HepG2 (cell line): Measurements from ENCODE around the gene MPP3. TPM values are rescaled to one million over a fixed set of nuclear protein-coding genes. Genes with fewer than 3 reads are reported as not detected.
A peak's percentile ranks its signal among the peaks of the same experiment; 100 is the strongest.

Source experiments
- ARNT2 ChIP-seq: sonication (generic); formaldehyde crosslinking; IDR thresholded peaks from 2 replicates; pipeline ENCODE4 v1.8.0; 2022; ENCODE audit warnings: mild to moderate bottlenecking, low read depth, missing genetic modification reagents, moderate library complexity
- ATF6 ChIP-seq: sonication (generic); formaldehyde crosslinking; conservative IDR thresholded peaks from 2 replicates; pipeline ENCODE4 v1.4.0; 2020; ENCODE audit warnings: missing genetic modification reagents
- ATM ChIP-seq: fragments of 450-650 bp; IDR thresholded peaks from 2 replicates; pipeline ENCODE4 v1.7.1; 2017; ENCODE audit warnings: mild to moderate bottlenecking, borderline replicate concordance
- DNMT1 ChIP-seq: sonication (generic); formaldehyde crosslinking; IDR thresholded peaks from 2 replicates; pipeline ENCODE4 v1.5.1; 2020; ENCODE audit warnings: mild to moderate bottlenecking, missing genetic modification reagents
- DNMT3B ChIP-seq: conservative IDR thresholded peaks from 2 replicates; pipeline ENCODE4 v1.6.1; 2016; ENCODE audit warnings: missing biosample characterization, control low read depth
- GABPA ChIP-seq, 2 experiments: IDR thresholded peaks; 2 replicates each; pipeline ENCODE4 v1.6.1; 2011 to 2016; ENCODE audit warnings: low read depth in 2 of 2, low read length in 1 of 2, missing biosample characterization in 1 of 2, missing genetic modification characterization in 1 of 2
- GFI1 ChIP-seq: sonication (generic); formaldehyde crosslinking; IDR thresholded peaks from 2 replicates; pipeline ENCODE4 v1.5.0; 2020; ENCODE audit warnings: missing genetic modification reagents, mild to moderate bottlenecking, borderline replicate concordance
- HNRNPH1 ChIP-seq: fragments of 200-400 bp; formaldehyde crosslinking; optimal IDR thresholded peaks from 2 replicates; pipeline ENCODE3; 2017; ENCODE audit warnings: mild to moderate bottlenecking, low read depth, low read length
- IRF2 ChIP-seq: IDR thresholded peaks from 2 replicates; pipeline ENCODE4 v1.6.1; 2018; ENCODE audit warnings: missing genetic modification reagents, missing compliant biosample characterization
- PAF1 ChIP-seq: IDR thresholded peaks from 2 replicates; pipeline ENCODE4 v1.6.1; 2016; ENCODE audit warnings: missing genetic modification reagents, missing compliant biosample characterization
- PHF8 ChIP-seq: sonication (generic); formaldehyde crosslinking; IDR thresholded peaks from 2 replicates; pipeline ENCODE4 v1.5.0; 2020; ENCODE audit warnings: missing genetic modification reagents
- SALL2 ChIP-seq: sonication (generic); formaldehyde crosslinking; IDR thresholded peaks from 2 replicates; pipeline ENCODE4 v1.8.1; 2023; ENCODE audit warnings: mild to moderate bottlenecking, missing genetic modification reagents, inconsistent platforms
- SRY ChIP-seq: sonication (generic); formaldehyde crosslinking; IDR thresholded peaks from 2 replicates; pipeline ENCODE4 v1.8.0; 2022; ENCODE audit warnings: mild to moderate bottlenecking, missing genetic modification reagents
- TAF1 ChIP-seq: sonication (generic); formaldehyde crosslinking; IDR thresholded peaks from 2 replicates; pipeline ENCODE4 v1.4.0; 2020; ENCODE audit warnings: missing genetic modification reagents
- ZNF343 ChIP-seq: sonication (generic); formaldehyde crosslinking; IDR thresholded peaks from 2 replicates; pipeline ENCODE4 v1.4.0; 2020; ENCODE audit warnings: mild to moderate bottlenecking, missing genetic modification reagents
- ZNF547 ChIP-seq: sonication (generic); formaldehyde crosslinking; IDR thresholded peaks from 2 replicates; pipeline ENCODE4 v1.5.1; 2020; ENCODE audit warnings: mild to moderate bottlenecking, missing genetic modification reagents
- ZNF703 ChIP-seq: sonication (generic); formaldehyde crosslinking; IDR thresholded peaks from 2 replicates; pipeline ENCODE4 v1.5.1; 2020; ENCODE audit warnings: missing genetic modification reagents, mild to moderate bottlenecking, moderate library complexity, borderline replicate concordance
- ZNF75D ChIP-seq: sonication (generic); formaldehyde crosslinking; IDR thresholded peaks from 2 replicates; pipeline ENCODE4 v1.8.1; 2023; ENCODE audit warnings: missing genetic modification reagents, mild to moderate bottlenecking, borderline replicate concordance
- ZNF784 ChIP-seq: sonication (generic); formaldehyde crosslinking; IDR thresholded peaks from 2 replicates; pipeline ENCODE4 v1.5.1; 2020; ENCODE audit warnings: missing genetic modification reagents, mild to moderate bottlenecking, borderline replicate concordance
- ZNF792 ChIP-seq: IDR thresholded peaks from 2 replicates; pipeline ENCODE4 v1.6.1; 2016
- polyA plus RNA-seq, 8 experiments: library from polyadenylated mRNA; depleted of rRNA in 3 of 8; stranded (reverse) in 7 of 8; unstranded in 1 of 8; fragments of >200 nt; fragmentation: Illumina TruSeq in 4 of 8; extraction: Trizol in 4 of 8; gene quantifications; 2 replicates each; pipeline versions ENCODE4 v1.2.1 to v1.2.3, GENCODE V29; 2011 to 2016; ENCODE audit warnings: low read depth in 4 of 8, missing spikeins in 1 of 8, mixed read lengths in 1 of 8; ENCODE audit not compliant: insufficient read depth in 1 of 8
- total RNA-seq, 5 experiments: library from RNA; depleted of rRNA; stranded (reverse); fragments of >200 nt; fragmentation: Illumina TruSeq; extraction: Trizol; gene quantifications; 2 replicates each; pipeline ENCODE4 v1.2.3, GENCODE V29; 2016; ENCODE audit warnings: low read depth in 1 of 5
- TF ChIP-seq, protein P1 (sequence below): IDR thresholded peaks from 2 replicates; pipeline ENCODE4 v1.6.1; 2016; ENCODE audit warnings: low read depth, borderline replicate concordance
- TF ChIP-seq, protein P2 (sequence below): sonication (generic); formaldehyde crosslinking; IDR thresholded peaks from 2 replicates; pipeline ENCODE4 v1.5.0; 2020; ENCODE audit warnings: mild to moderate bottlenecking, missing genetic modification reagents
- TF ChIP-seq, protein P3 (sequence below): sonication (generic); formaldehyde crosslinking; IDR thresholded peaks from 2 replicates; pipeline ENCODE4 v1.4.0; 2020; ENCODE audit warnings: mild to moderate bottlenecking, low read depth, missing genetic modification reagents
- TF ChIP-seq, protein P4 (sequence below): sonication (generic); formaldehyde crosslinking; IDR thresholded peaks from 2 replicates; pipeline ENCODE4 v1.4.0; 2020; ENCODE audit warnings: mild to moderate bottlenecking, missing genetic modification reagents

MPP3 gene
- total and polyA plus RNA-seq, 2 of the 13 experiments (the other 11 are each of a cell fraction or from before 2014, with no cell fraction given): 0.91 to 1.8 TPM

GRCh38 chr17:43755389-43755875 lies 77.5 kb downstream of the MPP3 start (continued):
- TF ChIP-seq GABPA (IDR thresholded peaks at IDR 0.05; ENCODE audit: low read depth, low read length) (no peak), GABPA (CRISPR knock-in tag; IDR thresholded peaks at IDR 0.05; ENCODE audit: low read depth) (no peak), GFI1 (CRISPR knock-in tag) (no peak), TAF1 (CRISPR knock-in tag) (no peak), ZNF784 (CRISPR knock-in tag) (no peak), ZNF703 (CRISPR knock-in tag) (no peak), ZNF75D (no peak), DNMT1 (0 out of 2 replicates have a peak, but pooled peaks have one; percentile 18), ARNT2 (CRISPR knock-in tag) (no peak; the same call in 1 of the 2 replicates), ATF6 (CRISPR knock-in tag) (no peak), ZNF792 (CRISPR knock-in tag) (peak; percentile 60; the same call in 1 of the 2 replicates), DNMT3B (CRISPR knock-in tag) (no peak), ZNF343 (CRISPR knock-in tag) (no peak), IRF2 (CRISPR knock-in tag) (no peak), PAF1 (CRISPR knock-in tag) (no peak), SRY (CRISPR knock-in tag) (no peak; the same call in 1 of the 2 replicates), HNRNPH1 (no peak), PHF8 (CRISPR knock-in tag) (0 out of 2 replicates have a peak, but pooled peaks have one; percentile 21), ATM (no peak), ZNF547 (no peak), SALL2 (CRISPR knock-in tag) (no peak)
- TF ChIP-seq, protein P1, sequence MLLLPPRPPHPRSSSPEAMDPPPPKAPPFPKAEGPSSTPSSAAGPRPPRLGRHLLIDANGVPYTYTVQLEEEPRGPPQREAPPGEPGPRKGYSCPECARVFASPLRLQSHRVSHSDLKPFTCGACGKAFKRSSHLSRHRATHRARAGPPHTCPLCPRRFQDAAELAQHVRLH (CRISPR knock-in tag): no peak
- TF ChIP-seq, protein P2, sequence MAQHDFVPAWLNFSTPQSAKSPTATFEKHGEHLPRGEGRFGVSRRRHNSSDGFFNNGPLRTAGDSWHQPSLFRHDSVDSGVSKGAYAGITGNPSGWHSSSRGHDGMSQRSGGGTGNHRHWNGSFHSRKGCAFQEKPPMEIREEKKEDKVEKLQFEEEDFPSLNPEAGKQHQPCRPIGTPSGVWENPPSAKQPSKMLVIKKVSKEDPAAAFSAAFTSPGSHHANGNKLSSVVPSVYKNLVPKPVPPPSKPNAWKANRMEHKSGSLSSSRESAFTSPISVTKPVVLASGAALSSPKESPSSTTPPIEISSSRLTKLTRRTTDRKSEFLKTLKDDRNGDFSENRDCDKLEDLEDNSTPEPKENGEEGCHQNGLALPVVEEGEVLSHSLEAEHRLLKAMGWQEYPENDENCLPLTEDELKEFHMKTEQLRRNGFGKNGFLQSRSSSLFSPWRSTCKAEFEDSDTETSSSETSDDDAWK (CRISPR knock-in tag): no peak
- TF ChIP-seq, protein P3, sequence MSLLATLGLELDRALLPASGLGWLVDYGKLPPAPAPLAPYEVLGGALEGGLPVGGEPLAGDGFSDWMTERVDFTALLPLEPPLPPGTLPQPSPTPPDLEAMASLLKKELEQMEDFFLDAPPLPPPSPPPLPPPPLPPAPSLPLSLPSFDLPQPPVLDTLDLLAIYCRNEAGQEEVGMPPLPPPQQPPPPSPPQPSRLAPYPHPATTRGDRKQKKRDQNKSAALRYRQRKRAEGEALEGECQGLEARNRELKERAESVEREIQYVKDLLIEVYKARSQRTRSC (CRISPR knock-in tag): no peak
- TF ChIP-seq, protein P4, sequence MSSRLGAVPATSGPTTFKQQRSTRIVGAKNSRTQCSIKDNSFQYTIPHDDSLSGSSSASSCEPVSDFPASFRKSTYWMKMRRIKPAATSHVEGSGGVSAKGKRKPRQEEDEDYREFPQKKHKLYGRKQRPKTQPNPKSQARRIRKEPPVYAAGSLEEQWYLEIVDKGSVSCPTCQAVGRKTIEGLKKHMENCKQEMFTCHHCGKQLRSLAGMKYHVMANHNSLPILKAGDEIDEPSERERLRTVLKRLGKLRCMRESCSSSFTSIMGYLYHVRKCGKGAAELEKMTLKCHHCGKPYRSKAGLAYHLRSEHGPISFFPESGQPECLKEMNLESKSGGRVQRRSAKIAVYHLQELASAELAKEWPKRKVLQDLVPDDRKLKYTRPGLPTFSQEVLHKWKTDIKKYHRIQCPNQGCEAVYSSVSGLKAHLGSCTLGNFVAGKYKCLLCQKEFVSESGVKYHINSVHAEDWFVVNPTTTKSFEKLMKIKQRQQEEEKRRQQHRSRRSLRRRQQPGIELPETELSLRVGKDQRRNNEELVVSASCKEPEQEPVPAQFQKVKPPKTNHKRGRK (CRISPR knock-in tag): no peak
